Osteoblast (primary cell): ENCODE data around the gene PDK2. TPM values are rescaled to one million over a fixed set of nuclear protein-coding genes. Genes with fewer than 3 reads are reported as not detected.

Source experiments
- DNase-seq: peaks from one replicate; pipeline ENCODE4 v3.0.0; 2011; ENCODE audit warnings: low spot score, mixed read lengths; ENCODE audit not compliant: insufficient read length; ENCODE audit errors: missing footprints
- H2AFZ ChIP-seq: 2 replicates; pipeline ENCODE4 v1.6.0; 2011; ENCODE audit warnings: mild to moderate bottlenecking, low read length
- H3K27ac ChIP-seq: 2 replicates; pipeline ENCODE4 v1.5.1; 2011; ENCODE audit warnings: mild to moderate bottlenecking, low read depth, low read length, moderate library complexity
- H3K27me3 ChIP-seq: 2 replicates; pipeline ENCODE4 v1.6.0; 2012; ENCODE audit warnings: mild to moderate bottlenecking, control low read depth, inconsistent platforms, low read length, moderate library complexity; ENCODE audit not compliant: insufficient read depth
- H3K36me3 ChIP-seq: 2 replicates; pipeline ENCODE4 v1.5.1; 2011; ENCODE audit warnings: mild to moderate bottlenecking, low read length, control low read depth, moderate library complexity; ENCODE audit not compliant: insufficient read depth
- H3K4me1 ChIP-seq: 2 replicates; pipeline ENCODE4 v1.5.1; 2011; ENCODE audit warnings: mild to moderate bottlenecking, low read length, control low read depth, moderate library complexity; ENCODE audit not compliant: insufficient read depth
- H3K4me2 ChIP-seq: 2 replicates; pipeline ENCODE4 v1.6.0; 2011; ENCODE audit warnings: mild to moderate bottlenecking, low read length; ENCODE audit not compliant: insufficient read depth
- H3K4me3 ChIP-seq: fragments of 200-600 bp; sonication (generic); 3 replicates; pipeline ENCODE4 v1.5.1; 2012; ENCODE audit warnings: mild to moderate bottlenecking, low read length, inconsistent platforms; ENCODE audit not compliant: insufficient read depth
- H3K79me2 ChIP-seq: 2 replicates; pipeline ENCODE4 v1.6.0; 2012; ENCODE audit warnings: mild to moderate bottlenecking, low read length, control low read depth, inconsistent platforms; ENCODE audit not compliant: insufficient read depth
- H3K9me3 ChIP-seq: 2 replicates; pipeline ENCODE4 v1.5.1; 2011; ENCODE audit warnings: low read depth, low read length, control low read depth
- H4K20me1 ChIP-seq: 2 replicates; pipeline ENCODE4 v1.6.0; 2012; ENCODE audit warnings: mild to moderate bottlenecking, low read length, control low read depth; ENCODE audit not compliant: insufficient read depth
- total RNA-seq: library from RNA; depleted of rRNA; stranded (reverse); fragments of >200 nt; gene quantifications from 2 replicates; pipeline ENCODE4 v1.2.3, GENCODE V29; 2012
- TF ChIP-seq, protein P1 (sequence below): IDR thresholded peaks from 2 replicates; pipeline ENCODE4 v1.5.1; 2011; ENCODE audit warnings: mild to moderate bottlenecking, low read depth, low read length, moderate library complexity; ENCODE audit errors: extremely low read depth

PDK2 gene
- total RNA-seq, 1 donor, result 43.4 TPM

- Histone ChIP-seq H2AFZ (peak within 1 kb of the TSS; percentile 76), H3K4me2 (peak within 1 kb of the TSS; percentile 95), H3K4me3 (peak within 1 kb of the TSS; percentile 84), H3K36me3 (peaks cover under 1% of the 10 kb centered on the region), H3K4me1 (peaks cover 62% of the 10 kb centered on the region), H3K79me2 (peaks cover 53% of the 10 kb centered on the region), H4K20me1 (peaks cover 31% of the 10 kb centered on the region), H3K27me3 (no peaks in the 10 kb centered on the region), H3K9me3 (no peaks in the 10 kb centered on the region), H3K27ac (peak within 1 kb of the TSS; percentile 70)
- TF ChIP-seq, protein P1, sequence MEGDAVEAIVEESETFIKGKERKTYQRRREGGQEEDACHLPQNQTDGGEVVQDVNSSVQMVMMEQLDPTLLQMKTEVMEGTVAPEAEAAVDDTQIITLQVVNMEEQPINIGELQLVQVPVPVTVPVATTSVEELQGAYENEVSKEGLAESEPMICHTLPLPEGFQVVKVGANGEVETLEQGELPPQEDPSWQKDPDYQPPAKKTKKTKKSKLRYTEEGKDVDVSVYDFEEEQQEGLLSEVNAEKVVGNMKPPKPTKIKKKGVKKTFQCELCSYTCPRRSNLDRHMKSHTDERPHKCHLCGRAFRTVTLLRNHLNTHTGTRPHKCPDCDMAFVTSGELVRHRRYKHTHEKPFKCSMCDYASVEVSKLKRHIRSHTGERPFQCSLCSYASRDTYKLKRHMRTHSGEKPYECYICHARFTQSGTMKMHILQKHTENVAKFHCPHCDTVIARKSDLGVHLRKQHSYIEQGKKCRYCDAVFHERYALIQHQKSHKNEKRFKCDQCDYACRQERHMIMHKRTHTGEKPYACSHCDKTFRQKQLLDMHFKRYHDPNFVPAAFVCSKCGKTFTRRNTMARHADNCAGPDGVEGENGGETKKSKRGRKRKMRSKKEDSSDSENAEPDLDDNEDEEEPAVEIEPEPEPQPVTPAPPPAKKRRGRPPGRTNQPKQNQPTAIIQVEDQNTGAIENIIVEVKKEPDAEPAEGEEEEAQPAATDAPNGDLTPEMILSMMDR, result no peak
- DNase-seq, result peak; percentile 84
These were observed 55.3 kb downstream of the PDK2 start, which contains the start of gene PPP1R9B for GRCh38 chr17:50150354-50151040. Gene PPP1R9B, minus strand, starts transcription at chr17:50150677. Its CDS starts 164 bp downstream, at chr17:50150513.

DNA sequence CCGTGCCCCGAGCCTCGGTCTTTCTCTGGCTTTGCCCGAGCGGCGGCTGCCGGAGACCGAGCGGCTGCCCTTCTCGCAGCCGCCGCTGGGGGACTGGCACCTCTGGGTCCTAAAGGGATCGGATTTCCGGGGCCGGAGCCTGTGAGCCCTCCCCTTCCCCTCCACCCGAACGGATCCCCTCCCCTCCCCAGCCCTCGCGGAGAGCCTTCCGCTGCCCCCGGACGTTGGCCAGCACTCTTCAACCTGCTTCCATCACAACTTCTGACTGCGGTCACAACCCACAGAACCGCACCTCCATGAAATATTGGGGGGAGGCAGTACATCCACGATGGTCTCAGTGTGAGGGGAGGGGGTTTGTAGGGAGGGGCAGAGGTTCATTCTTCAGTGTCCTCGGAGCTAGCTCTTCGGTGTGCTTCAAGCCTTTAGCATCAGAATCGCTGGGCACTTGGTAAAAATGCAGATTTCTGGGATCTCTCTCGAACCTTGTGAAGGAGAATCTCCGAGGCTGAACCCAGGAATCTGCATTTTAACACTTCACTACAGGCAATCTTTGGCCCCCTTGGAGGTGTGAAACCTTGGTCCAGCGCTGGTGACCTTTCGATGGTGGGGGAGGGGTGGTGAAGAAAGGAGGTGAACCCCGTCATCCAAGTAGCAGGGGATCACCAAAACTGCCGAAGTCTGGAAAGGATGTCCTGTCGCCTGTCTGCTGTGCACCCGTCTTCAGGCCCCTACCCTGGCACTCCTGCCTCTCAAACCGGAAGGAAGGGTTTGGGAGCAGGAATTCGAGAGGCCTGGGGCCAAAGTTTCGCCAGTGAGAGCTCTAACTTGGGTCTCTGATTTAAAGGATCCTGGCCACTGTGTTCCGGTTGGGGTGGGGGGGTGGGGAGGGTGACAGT is 56.1 kb downstream of the PDK2 start:
- Histone ChIP-seq H3K4me2 (peak overlapping the region; percentile 85), H3K4me1 (peaks cover 64% of the 10 kb centered on the region), H3K36me3 (no peaks in the 10 kb centered on the region), H3K27ac (peak overlapping the region; percentile 50), H2AFZ (peak overlapping the region; percentile 76), H4K20me1 (peaks cover 24% of the 10 kb centered on the region), H3K9me3 (no peaks in the 10 kb centered on the region), H3K79me2 (peaks cover 45% of the 10 kb centered on the region), H3K27me3 (no peaks in the 10 kb centered on the region), H3K4me3 (peak overlapping the region; percentile 84)
- DNase-seq, result peak; percentile 100
- TF ChIP-seq, protein P1, result peak; percentile 44

DNA sequence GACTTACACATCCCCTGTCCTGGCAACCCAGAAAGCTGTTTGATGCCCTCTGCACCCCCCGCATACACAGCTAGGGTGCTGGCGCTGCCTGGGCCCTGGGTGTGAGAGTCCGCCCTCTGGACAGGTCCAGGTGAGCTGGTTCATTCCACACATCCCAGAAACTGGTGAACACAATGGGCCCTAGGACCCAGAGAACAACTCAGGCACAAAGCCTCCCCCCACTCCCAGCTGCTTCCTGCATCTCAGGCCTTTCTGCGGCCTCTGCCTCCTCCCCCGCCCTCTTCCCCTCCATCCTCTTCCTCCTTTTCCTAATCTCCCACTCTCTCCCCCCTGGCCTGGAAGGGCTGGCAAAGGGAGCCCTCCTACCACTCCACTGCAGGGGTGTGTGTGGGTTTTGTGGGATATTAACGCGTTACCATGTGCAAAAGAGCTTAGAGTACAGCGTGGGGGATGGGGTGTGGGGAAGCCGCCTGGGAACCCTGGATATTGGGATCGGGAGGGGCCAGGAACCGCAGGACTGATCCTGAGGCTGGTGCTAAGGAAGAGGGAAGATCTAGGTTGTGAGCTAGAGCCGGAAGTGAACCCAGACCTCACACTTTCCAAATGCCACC is 56.9 kb downstream of the PDK2 start:
- Histone ChIP-seq H4K20me1 (peaks cover 16% of the 10 kb centered on the region), H3K36me3 (no peaks in the 10 kb centered on the region), H3K4me1 (peaks cover 56% of the 10 kb centered on the region), H2AFZ (peak overlapping the region; percentile 68), H3K27ac (peak overlapping the region; percentile 54), H3K27me3 (no peaks in the 10 kb centered on the region), H3K79me2 (peaks cover 38% of the 10 kb centered on the region), H3K4me3 (peak overlapping the region; percentile 84), H3K4me2 (peak overlapping the region; percentile 85), H3K9me3 (no peaks in the 10 kb centered on the region)
- TF ChIP-seq, protein P1, result no peak
- DNase-seq, result peak; percentile 99
